ENCODE results near the gene PCDHGC3.

PCDHGC3 gene

DNA sequence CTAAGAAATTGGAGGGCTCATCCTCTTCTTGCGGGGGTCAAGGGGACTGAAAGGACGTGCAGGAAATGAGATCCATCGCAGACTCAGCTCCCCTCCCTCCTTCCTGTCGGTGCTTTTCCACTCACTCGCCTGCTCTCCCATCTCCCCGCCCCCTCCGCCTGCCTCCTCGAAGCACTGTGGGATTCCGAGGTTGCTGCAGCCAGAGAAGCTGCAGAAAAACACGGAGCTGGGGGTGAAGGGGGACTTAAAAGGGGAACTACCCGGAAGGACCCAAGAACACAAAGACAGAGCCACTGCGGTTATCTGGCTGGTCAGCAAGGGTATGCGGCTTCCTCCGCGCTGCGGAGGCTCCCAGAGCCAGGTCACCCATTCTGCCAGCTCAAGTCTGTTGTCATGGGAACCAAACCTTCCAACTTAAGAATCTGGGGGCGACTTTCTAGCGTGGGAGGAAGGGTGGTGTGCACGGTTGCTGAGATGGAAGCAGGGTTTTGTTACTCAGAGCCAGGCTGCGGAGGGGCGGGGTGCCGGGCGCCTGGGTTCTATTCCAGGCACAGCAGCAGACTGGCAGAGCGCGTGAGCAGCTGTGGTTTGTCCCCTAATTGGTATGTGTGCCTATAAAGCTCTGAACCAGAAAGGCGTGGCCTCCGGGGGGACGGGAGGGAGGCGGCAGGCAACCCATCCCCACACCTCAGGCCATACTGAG lies 38.0 kb downstream of the PCDHGC3 start:
- peaks cover 5% of the 10 kb centered on the region for H3K79me2 ChIP-seq
- H3K27ac ChIP-seq, result peak overlapping the region; percentile 99
- no peaks in the 10 kb centered on the region for H3K9me3 ChIP-seq (ENCODE audit: control insufficient read depth, low read length)
- H3K4me2 ChIP-seq (ENCODE audit: low read length), result peak overlapping the region; percentile 80
- H3K4me1 ChIP-seq, result peaks cover 46% of the 10 kb centered on the region
- no peaks in the 10 kb centered on the region for H3K27me3 ChIP-seq (ENCODE audit: control insufficient read depth, insufficient read depth, low read length)
- peak overlapping the region; percentile 64 for H3K9ac ChIP-seq
- peak overlapping the region; percentile 71 for H3K4me3 ChIP-seq (ENCODE audit: low read depth, low read length)
- peak overlapping the region; percentile 81 for H2AFZ ChIP-seq
- TF ChIP-seq, protein P1, sequence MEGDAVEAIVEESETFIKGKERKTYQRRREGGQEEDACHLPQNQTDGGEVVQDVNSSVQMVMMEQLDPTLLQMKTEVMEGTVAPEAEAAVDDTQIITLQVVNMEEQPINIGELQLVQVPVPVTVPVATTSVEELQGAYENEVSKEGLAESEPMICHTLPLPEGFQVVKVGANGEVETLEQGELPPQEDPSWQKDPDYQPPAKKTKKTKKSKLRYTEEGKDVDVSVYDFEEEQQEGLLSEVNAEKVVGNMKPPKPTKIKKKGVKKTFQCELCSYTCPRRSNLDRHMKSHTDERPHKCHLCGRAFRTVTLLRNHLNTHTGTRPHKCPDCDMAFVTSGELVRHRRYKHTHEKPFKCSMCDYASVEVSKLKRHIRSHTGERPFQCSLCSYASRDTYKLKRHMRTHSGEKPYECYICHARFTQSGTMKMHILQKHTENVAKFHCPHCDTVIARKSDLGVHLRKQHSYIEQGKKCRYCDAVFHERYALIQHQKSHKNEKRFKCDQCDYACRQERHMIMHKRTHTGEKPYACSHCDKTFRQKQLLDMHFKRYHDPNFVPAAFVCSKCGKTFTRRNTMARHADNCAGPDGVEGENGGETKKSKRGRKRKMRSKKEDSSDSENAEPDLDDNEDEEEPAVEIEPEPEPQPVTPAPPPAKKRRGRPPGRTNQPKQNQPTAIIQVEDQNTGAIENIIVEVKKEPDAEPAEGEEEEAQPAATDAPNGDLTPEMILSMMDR (IDR thresholded peaks at IDR 0.05), result no peak
- no peaks in the 10 kb centered on the region for H3K36me3 ChIP-seq (ENCODE audit: control insufficient read depth, insufficient read depth, low read length)

DNA sequence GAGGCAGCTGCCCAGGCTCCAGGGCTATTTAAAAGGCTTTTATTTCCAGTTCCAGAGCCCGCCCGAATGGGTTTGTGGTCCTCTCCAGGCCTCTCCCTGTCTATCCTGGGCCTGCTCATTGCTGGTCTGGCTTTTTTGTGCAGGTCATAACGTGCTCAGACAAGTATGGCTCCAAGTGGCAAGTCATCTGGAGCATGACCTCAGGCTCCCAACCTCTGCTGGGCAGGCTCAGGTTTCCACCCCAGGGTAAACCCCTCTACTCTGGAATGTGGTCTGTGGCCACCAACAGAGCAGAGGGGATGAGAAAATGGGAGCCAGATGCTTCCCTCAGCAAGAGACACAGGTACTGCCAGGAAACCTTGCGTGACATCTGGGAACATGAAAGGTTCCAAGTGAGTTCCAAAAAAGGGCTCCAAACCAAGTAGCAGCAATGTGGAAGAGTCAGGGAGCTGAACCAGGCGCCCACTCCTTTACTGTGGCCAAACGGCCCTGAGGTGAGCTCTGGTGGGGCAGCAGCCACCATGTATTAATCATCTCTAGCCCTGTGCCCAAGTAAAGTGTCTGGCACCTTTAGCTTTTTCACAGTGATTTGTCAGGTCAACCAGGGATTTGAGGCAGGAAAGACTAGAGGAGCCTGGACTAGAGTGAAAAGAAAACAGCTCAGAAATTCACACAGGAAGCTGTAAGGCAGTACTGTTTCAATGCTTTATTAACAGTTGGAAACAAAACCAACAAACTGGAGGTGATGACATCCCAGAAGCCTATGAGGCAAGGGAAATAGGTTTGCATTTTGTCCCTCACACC lies 38.8 kb downstream of the PCDHGC3 start:
- peaks cover 5% of the 10 kb centered on the region for H3K79me2 ChIP-seq
- no peaks in the 10 kb centered on the region for H3K27me3 ChIP-seq (ENCODE audit: control insufficient read depth, insufficient read depth, low read length)
- peak overlapping the region; percentile 80 for H3K4me2 ChIP-seq (ENCODE audit: low read length)
- no peak overlapping the region for H3K9ac ChIP-seq
- H3K4me1 ChIP-seq, result peaks cover 46% of the 10 kb centered on the region
- TF ChIP-seq, protein P1 (IDR thresholded peaks at IDR 0.05), result no peak
- H3K9me3 ChIP-seq (ENCODE audit: control insufficient read depth, low read length), result no peaks in the 10 kb centered on the region
- H3K36me3 ChIP-seq (ENCODE audit: control insufficient read depth, insufficient read depth, low read length), result no peaks in the 10 kb centered on the region
- H3K4me3 ChIP-seq (ENCODE audit: low read depth, low read length), result peak overlapping the region; percentile 71
- H3K27ac ChIP-seq, result peak overlapping the region; percentile 99
- H2AFZ ChIP-seq, result peak overlapping the region; percentile 81

DNA sequence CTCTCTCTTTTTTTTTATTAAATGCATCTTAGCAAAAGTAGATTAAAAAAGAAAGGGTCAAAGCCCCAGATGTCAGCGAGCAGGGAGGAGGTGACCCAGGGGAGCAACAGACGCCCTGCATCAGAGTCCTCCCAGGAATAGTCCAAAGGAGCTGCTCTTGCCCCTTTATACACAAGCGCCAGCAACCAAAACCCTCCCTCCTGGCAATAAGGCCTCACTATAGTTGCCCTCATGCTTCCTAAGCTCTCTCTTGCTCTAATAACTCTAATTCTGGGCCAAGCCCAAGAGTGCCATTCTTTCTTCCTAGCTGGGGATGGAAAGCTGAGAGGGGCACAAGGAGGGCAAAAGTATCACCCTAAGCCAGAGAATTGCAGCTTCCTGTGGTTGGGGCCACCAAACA lies 39.4 kb downstream of the PCDHGC3 start:
- Histone ChIP-seq H3K9me3 (ENCODE audit: control insufficient read depth, low read length) (no peaks in the 10 kb centered on the region), H3K36me3 (ENCODE audit: control insufficient read depth, insufficient read depth, low read length) (no peaks in the 10 kb centered on the region), H2AFZ (no peak overlapping the region), H3K4me3 (ENCODE audit: low read depth, low read length) (peak overlapping the region; percentile 3), H3K79me2 (peaks cover 5% of the 10 kb centered on the region), H3K4me2 (ENCODE audit: low read length) (no peak overlapping the region), H3K4me1 (peaks cover 46% of the 10 kb centered on the region), H3K27me3 (ENCODE audit: control insufficient read depth, insufficient read depth, low read length) (no peaks in the 10 kb centered on the region), H3K27ac (peak overlapping the region; percentile 99), H3K9ac (no peak overlapping the region)
- TF ChIP-seq, protein P1 (IDR thresholded peaks at IDR 0.05), result no peak

DNA sequence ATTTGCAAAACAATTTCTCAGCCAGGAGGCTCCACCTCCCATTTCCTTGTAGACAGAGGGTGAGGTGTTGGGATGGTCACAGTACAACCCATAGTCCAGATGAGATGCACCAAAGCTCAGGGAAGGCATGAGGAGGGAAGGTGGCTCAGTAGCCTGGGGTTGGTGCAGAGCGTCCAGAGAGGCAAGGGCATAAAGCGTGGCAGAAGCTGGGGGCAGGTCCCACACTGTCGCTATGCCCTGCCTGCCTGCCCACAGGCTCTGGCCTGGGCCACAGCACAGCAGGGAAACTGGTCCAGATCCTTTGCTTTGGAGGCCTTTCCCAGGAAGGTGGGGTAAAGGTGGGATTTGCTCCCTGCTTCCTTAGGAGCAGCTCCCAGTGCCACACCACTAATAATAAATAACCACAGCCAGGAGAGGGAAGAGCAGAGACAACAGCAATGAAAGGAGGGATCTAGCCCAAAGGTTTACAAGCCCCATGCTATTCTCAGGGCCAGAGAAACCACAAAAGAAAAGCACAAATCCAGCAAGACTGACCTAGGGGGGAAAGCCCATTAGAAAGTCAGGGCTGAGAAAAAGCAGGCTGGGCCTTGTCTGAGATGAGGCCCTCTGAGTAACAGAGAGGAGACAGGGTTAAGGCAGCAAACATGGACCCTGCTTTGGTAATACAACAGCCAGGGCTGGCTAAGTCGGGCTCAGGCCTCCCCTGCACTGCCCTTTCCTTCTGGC lies 40.3 kb downstream of the PCDHGC3 start:
- TF ChIP-seq, protein P1 (IDR thresholded peaks at IDR 0.05), result no peak
- H3K9ac ChIP-seq, result no peak overlapping the region
- H3K27me3 ChIP-seq (ENCODE audit: control insufficient read depth, insufficient read depth, low read length), result no peaks in the 10 kb centered on the region
- H3K9me3 ChIP-seq (ENCODE audit: control insufficient read depth, low read length), result no peaks in the 10 kb centered on the region
- H3K4me3 ChIP-seq (ENCODE audit: low read depth, low read length), result no peak overlapping the region
- H3K4me1 ChIP-seq, result peaks cover 49% of the 10 kb centered on the region
- H2AFZ ChIP-seq, result no peak overlapping the region
- peak overlapping the region; percentile 99 for H3K27ac ChIP-seq
- H3K36me3 ChIP-seq (ENCODE audit: control insufficient read depth, insufficient read depth, low read length), result no peaks in the 10 kb centered on the region
- H3K79me2 ChIP-seq, result peaks cover 5% of the 10 kb centered on the region
- H3K4me2 ChIP-seq (ENCODE audit: low read length), result no peak overlapping the region
